GDM1 (cell line): Measurements from ENCODE around the gene SLC49A4.

ENCODE experiments used
- DNase-seq: peaks from one replicate; lab custom pipeline; 2025; lab: John Stamatoyannopoulos, UW

SLC49A4 gene

GRCh38 chr3:122930063-122930997 lies 135.5 kb downstream of the SLC49A4 start:
- DNase-seq, result no peak
